Spleen (tissue), 7 donors: ENCODE measurements around the gene LCN6.

ENCODE experiments used
- CTCF ChIP-seq, 11 experiments: fragments of 200-600 bp in 7 of 11; fragments of 450-650 bp in 4 of 11; sonication (generic) in 4 of 11; IDR thresholded peaks in 8 of 11; conservative IDR thresholded peaks in 3 of 11; 1 replicate in 7 of 11; 2 replicates in 4 of 11; pipeline versions ENCODE4 v1.4.0 to v1.8.0; 2016 to 2021; ENCODE audit warnings: antibody characterized with exemption in 11 of 11, inconsistent platforms in 4 of 11, mild to moderate bottlenecking in 1 of 11
- POLR2A ChIP-seq, 3 donors: fragments of 450-650 bp; IDR thresholded peaks; one replicate each; pipeline ENCODE4 v1.5.1; 2017; ENCODE audit warnings: antibody characterized with exemption in 3 of 3, mild to moderate bottlenecking in 1 of 3
- donor health status: DM: no; HTN: no; CAD: no; lungs with moderate emphysema.
- donor health status: DM: no; HTN: no; CAD: no.
- donor health status: DM: no; HTN: no; CAD: no.

- no peak for TF ChIP-seq POLR2A (IDR thresholded peaks at IDR 0.05)
- TF ChIP-seq CTCF (IDR thresholded peaks at IDR 0.05 in 8 of 11, conservative IDR thresholded peaks at IDR 0.05 in 3 of 11) = no peak
Measured at GRCh38 chr9:136789523-136789937, 41.2 kb upstream of the LCN6 start.
